ENCODE measurements around the gene FKBP2. TPM values are rescaled to one million over a fixed set of nuclear protein-coding genes. Genes with fewer than 3 reads are reported as not detected.

FKBP2 gene
- total and polyA plus RNA-seq, 7 donors, result 49.2 to 213 (median 70.5) TPM

DNA sequence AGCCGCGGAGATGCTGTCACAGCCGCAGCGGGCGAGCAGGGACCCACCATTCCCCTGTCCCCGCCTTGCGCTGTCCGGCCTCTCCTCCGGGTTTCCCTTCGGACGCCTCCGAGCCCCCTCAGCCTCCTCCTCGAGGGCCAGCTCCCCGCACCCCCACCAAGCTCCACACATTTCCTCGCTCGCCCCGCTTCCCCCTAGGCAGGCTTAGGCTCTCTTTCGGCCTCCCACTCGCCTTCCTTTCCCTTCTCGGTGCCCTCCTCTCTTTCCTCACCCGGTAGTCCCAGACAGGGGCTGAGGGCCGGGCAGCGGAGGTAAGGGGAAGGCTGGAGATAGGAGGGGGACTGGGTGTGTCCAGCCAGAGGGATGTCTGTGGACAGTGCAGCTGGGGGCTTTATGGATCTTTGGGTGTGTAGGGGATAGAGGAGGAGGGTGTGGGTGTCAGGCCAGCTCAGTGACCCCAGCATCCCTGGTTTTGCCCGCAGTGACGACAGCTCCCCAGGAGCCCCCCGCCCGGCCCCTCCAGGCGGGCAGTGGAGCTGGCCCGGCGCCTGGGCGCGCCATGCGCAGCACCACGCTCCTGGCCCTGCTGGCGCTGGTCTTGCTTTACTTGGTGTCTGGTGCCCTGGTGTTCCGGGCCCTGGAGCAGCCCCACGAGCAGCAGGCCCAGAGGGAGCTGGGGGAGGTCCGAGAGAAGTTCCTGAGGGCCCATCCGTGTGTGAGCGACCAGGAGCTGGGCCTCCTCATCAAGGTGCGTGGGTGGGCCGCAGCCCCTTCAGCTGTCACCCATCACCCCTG, 51.8 kb downstream of the FKBP2 start:
- peaks cover 0 to 21% (median 17%) of the 10 kb centered on the region in 4 donors for H3K4me1 ChIP-seq
- intact Hi-C loops (cut with DNase I), result no loop called here
- peak overlapping the region in 3 of 4 donors; percentile 15 to 40 (median 36) for H3K4me3 ChIP-seq
- no peak for TF ChIP-seq POLR2AphosphoS5 (IDR thresholded peaks at IDR 0.05)
- no peak for TF ChIP-seq POLR2A (IDR thresholded peaks at IDR 0.05)
- no peak for TF ChIP-seq EP300 (IDR thresholded peaks at IDR 0.05)
- TF ChIP-seq, protein P1, sequence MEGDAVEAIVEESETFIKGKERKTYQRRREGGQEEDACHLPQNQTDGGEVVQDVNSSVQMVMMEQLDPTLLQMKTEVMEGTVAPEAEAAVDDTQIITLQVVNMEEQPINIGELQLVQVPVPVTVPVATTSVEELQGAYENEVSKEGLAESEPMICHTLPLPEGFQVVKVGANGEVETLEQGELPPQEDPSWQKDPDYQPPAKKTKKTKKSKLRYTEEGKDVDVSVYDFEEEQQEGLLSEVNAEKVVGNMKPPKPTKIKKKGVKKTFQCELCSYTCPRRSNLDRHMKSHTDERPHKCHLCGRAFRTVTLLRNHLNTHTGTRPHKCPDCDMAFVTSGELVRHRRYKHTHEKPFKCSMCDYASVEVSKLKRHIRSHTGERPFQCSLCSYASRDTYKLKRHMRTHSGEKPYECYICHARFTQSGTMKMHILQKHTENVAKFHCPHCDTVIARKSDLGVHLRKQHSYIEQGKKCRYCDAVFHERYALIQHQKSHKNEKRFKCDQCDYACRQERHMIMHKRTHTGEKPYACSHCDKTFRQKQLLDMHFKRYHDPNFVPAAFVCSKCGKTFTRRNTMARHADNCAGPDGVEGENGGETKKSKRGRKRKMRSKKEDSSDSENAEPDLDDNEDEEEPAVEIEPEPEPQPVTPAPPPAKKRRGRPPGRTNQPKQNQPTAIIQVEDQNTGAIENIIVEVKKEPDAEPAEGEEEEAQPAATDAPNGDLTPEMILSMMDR (IDR thresholded peaks at IDR 0.05), result no peak
- no peak for DNase-seq
- no peak overlapping the region for H3K27ac ChIP-seq
- H3K9me3 ChIP-seq, result no peaks in the 10 kb centered on the region
- H3K36me3 ChIP-seq, result no peaks in the 10 kb centered on the region
- 24 to 30% methylated on average over 42 of the region's 42 CpGs for WGBS, 2 donors
- H3K27me3 ChIP-seq, result peaks cover 37 to 85% (median 79%) of the 10 kb centered on the region in 3 donors

Other genes with a start within 250 kb of the FKBP2 start
- 1 to 10 TPM in 3 of 4 donors, under 1 TPM in 1; 0.99 to 6.9 (median 3.1) TPM for gene FLRT1, start 205.2 kb upstream of the FKBP2 start, total RNA-seq
- under 1 TPM in 1 of 3 donors, not detected in 2; 0.66 TPM for gene FLRT1, start 205.2 kb upstream of the FKBP2 start, polyA plus RNA-seq
- gene MACROD1, start 75.0 kb upstream of the FKBP2 start, total RNA-seq, result 10 to 100 TPM; 23.3 to 33.9 (median 25.8) TPM
- 10 to 100 TPM; 14.2 to 16.8 (median 14.8) TPM for gene MACROD1, start 75.0 kb upstream of the FKBP2 start, polyA plus RNA-seq
- 10 to 100 TPM; 58.2 to 90.3 (median 81.0) TPM for gene STIP1, start 54.9 kb upstream of the FKBP2 start, total RNA-seq
- 10 to 100 TPM; 38.4 to 84.3 (median 50.2) TPM for gene STIP1, start 54.9 kb upstream of the FKBP2 start, polyA plus RNA-seq
- gene FERMT3, start 34.4 kb upstream of the FKBP2 start, total RNA-seq, result 10 to 100 TPM; 15.0 to 26.2 (median 20.3) TPM
- gene FERMT3, start 34.4 kb upstream of the FKBP2 start, polyA plus RNA-seq, result 10 to 100 TPM; 15.3 to 41.5 (median 20.4) TPM
- 10 to 100 TPM; 45.7 to 80.6 (median 62.9) TPM for gene TRPT1, start 14.9 kb upstream of the FKBP2 start, total RNA-seq
- 10 to 100 TPM; 70.8 to 82.8 (median 82.3) TPM for gene TRPT1, start 14.9 kb upstream of the FKBP2 start, polyA plus RNA-seq
- 10 to 100 TPM; 41.4 to 64.8 (median 50.1) TPM for gene NUDT22, start 14.8 kb upstream of the FKBP2 start, total RNA-seq
- gene NUDT22, start 14.8 kb upstream of the FKBP2 start, polyA plus RNA-seq, result 100 to 1,000 TPM in 2 of 3 donors, 10 to 100 TPM in 1; 91.3 to 130 (median 116) TPM
- gene DNAJC4, start 10.5 kb upstream of the FKBP2 start, total RNA-seq, result 10 to 100 TPM; 25.7 to 37.1 (median 28.1) TPM
- 10 to 100 TPM; 27.5 to 68.1 (median 58.3) TPM for gene DNAJC4, start 10.5 kb upstream of the FKBP2 start, polyA plus RNA-seq
- 100 to 1,000 TPM in 2 of 4 donors, 10 to 100 TPM in 2; 76.7 to 117 (median 98.4) TPM for gene VEGFB, start 6.5 kb upstream of the FKBP2 start, total RNA-seq
- gene VEGFB, start 6.5 kb upstream of the FKBP2 start, polyA plus RNA-seq, result 10 to 100 TPM; 23.4 to 94.9 (median 42.6) TPM
- 10 to 100 TPM; 31.8 to 66.6 (median 51.3) TPM for gene PPP1R14B, start 5.8 kb downstream of the FKBP2 start, total RNA-seq
- 100 to 1,000 TPM in 1 of 3 donors, 10 to 100 TPM in 2; 78.8 to 159 (median 93.7) TPM for gene PPP1R14B, start 5.8 kb downstream of the FKBP2 start, polyA plus RNA-seq
- gene PLCB3, start 10.4 kb downstream of the FKBP2 start, total RNA-seq, result 10 to 100 TPM; 10.6 to 17.7 (median 12.1) TPM
- gene PLCB3, start 10.4 kb downstream of the FKBP2 start, polyA plus RNA-seq, result 10 to 100 TPM; 23.4 to 52.8 (median 35.4) TPM
- gene BAD, start 43.6 kb downstream of the FKBP2 start, total RNA-seq, result 100 to 1,000 TPM in 3 of 4 donors, 10 to 100 TPM in 1; 95.3 to 143 (median 121) TPM
- 100 to 1,000 TPM; 105 to 264 (median 244) TPM for gene BAD, start 43.6 kb downstream of the FKBP2 start, polyA plus RNA-seq
- gene GPR137, start 44.8 kb downstream of the FKBP2 start, total RNA-seq, result 10 to 100 TPM; 12.2 to 21.0 (median 13.6) TPM
- 10 to 100 TPM; 17.4 to 35.0 (median 18.0) TPM for gene GPR137, start 44.8 kb downstream of the FKBP2 start, polyA plus RNA-seq
- under 1 TPM in 1 of 4 donors, not detected in 3; 0.71 TPM for gene KCNK4, start 50.2 kb downstream of the FKBP2 start, total RNA-seq
- not detected for gene KCNK4, start 50.2 kb downstream of the FKBP2 start, polyA plus RNA-seq
- gene CATSPERZ, start 59.3 kb downstream of the FKBP2 start, total RNA-seq, result not detected
- gene CATSPERZ, start 59.3 kb downstream of the FKBP2 start, polyA plus RNA-seq, result 1 to 10 TPM in 2 of 3 donors, not detected in 1; 1.1 to 1.4 TPM
- gene ESRRA, start 64.4 kb downstream of the FKBP2 start, total RNA-seq, result 10 to 100 TPM; 39.9 to 48.7 (median 45.3) TPM
- gene ESRRA, start 64.4 kb downstream of the FKBP2 start, polyA plus RNA-seq, result 100 to 1,000 TPM; 151 to 244 (median 219) TPM
- 100 to 1,000 TPM; 182 to 353 (median 269) TPM for gene TRMT112, start 76.5 kb downstream of the FKBP2 start, total RNA-seq
- 100 to 1,000 TPM; 148 to 232 (median 168) TPM for gene TRMT112, start 76.5 kb downstream of the FKBP2 start, polyA plus RNA-seq
- gene PRDX5, start 77.0 kb downstream of the FKBP2 start, total RNA-seq, result 100 to 1,000 TPM; 169 to 269 (median 215) TPM
- gene PRDX5, start 77.0 kb downstream of the FKBP2 start, polyA plus RNA-seq, result 1,000 to 10,000 TPM in 1 of 3 donors, 100 to 1,000 TPM in 2; 596 to 1,045 (median 779) TPM
- 1 to 10 TPM; 2.6 to 8.6 (median 3.9) TPM for gene CCDC88B, start 99.1 kb downstream of the FKBP2 start, total RNA-seq
- gene CCDC88B, start 99.1 kb downstream of the FKBP2 start, polyA plus RNA-seq, result 100 to 1,000 TPM in 1 of 3 donors, 10 to 100 TPM in 2; 15.6 to 157 (median 23.6) TPM
- gene RPS6KA4, start 118.1 kb downstream of the FKBP2 start, total RNA-seq, result 10 to 100 TPM; 15.6 to 24.1 (median 18.6) TPM
- gene RPS6KA4, start 118.1 kb downstream of the FKBP2 start, polyA plus RNA-seq, result 10 to 100 TPM; 14.4 to 48.4 (median 16.6) TPM

Data from sigmoid colon (tissue), 7 donors.